ENCODE results near the gene IFITM1. TPM values are rescaled to one million over a fixed set of nuclear protein-coding genes. Genes with fewer than 3 reads are reported as not detected.
A peak's percentile ranks its signal among the peaks of the same experiment; 100 is the strongest.

Gene IFITM1
- polyA plus RNA-seq, 3 donors: 26.0 to 49.5 (median 36.3) TPM

- H3K9ac ChIP-seq (ENCODE audit: insufficient read depth, low read length, poor library complexity, severe bottlenecking): no peak overlapping the region
- H3K27me3 ChIP-seq (ENCODE audit: control insufficient read depth in 2 of 2, insufficient read depth in 2 of 2, low read length in 2 of 2): peaks cover 0 to 6% of the 10 kb centered on the region in 2 donors
- H3K36me3 Mint-ChIP-seq: peaks cover 2 to 6% of the 10 kb centered on the region in 2 donors
- H3K27ac Mint-ChIP-seq: no peak overlapping the region
- no peak for DNase-seq
- no peaks in the 10 kb centered on the region for H3K79me2 ChIP-seq (ENCODE audit: insufficient read depth, low read length)
- H3K4me3 ChIP-seq (replicated peaks in 1 of 3; ENCODE audit: low read depth in 2 of 3, low read length in 3 of 3): no peak overlapping the region
- intact Hi-C loops (cut with micrococcal nuclease): no loop called here
- TF ChIP-seq CTCF (IDR thresholded peaks at IDR 0.05): no peak
- peaks cover 0 to 3% (median 0%) of the 10 kb centered on the region in 7 donors for H3K9me3 Mint-ChIP-seq
- no peaks in the 10 kb centered on the region for H3K9me3 ChIP-seq (replicated peaks in 1 of 2; ENCODE audit: control insufficient read depth in 1 of 2, insufficient read depth in 1 of 2, low read length in 2 of 2)
- WGBS (ENCODE audit: insufficient coverage): 86% methylated on average over 12 of the region's 15 CpGs
- no peak overlapping the region for H3K27ac ChIP-seq (ENCODE audit: low read depth in 1 of 2, low read length in 2 of 2)
- no peak overlapping the region for H3K4me3 Mint-ChIP-seq
- H3K4me2 ChIP-seq (replicated peaks; ENCODE audit: extremely low read depth, low read length, poor library complexity, severe bottlenecking): no peak overlapping the region
- H3K27me3 Mint-ChIP-seq (ENCODE audit: low read depth in 3 of 3): peaks cover 23 to 61% (median 26%) of the 10 kb centered on the region in 3 donors
- H2AFZ ChIP-seq (ENCODE audit: insufficient read depth, low read depth, low read length, poor library complexity, severe bottlenecking): no peak overlapping the region
- H3K4me1 Mint-ChIP-seq: peaks cover 13% of the 10 kb centered on the region
- peaks cover 12 to 13% of the 10 kb centered on the region in 2 donors for H3K4me1 ChIP-seq (ENCODE audit: control insufficient read depth in 1 of 2, insufficient read depth in 2 of 2, low read length in 2 of 2)
- no peaks in the 10 kb centered on the region for H3K36me3 ChIP-seq (replicated peaks in 1 of 2; ENCODE audit: control insufficient read depth in 1 of 2, insufficient read depth in 2 of 2, low read length in 2 of 2)
- no peaks in the 10 kb centered on the region for H4K20me1 ChIP-seq (ENCODE audit: insufficient read depth, low read length)
Observed at GRCh38 chr11:298406-299065, 15.3 kb upstream of the IFITM1 start.

- Mint-ChIP-seq H3K4me3 (peak within 1 kb of the TSS in 1 of 2 donors; percentile 59), H3K27me3 (ENCODE audit: low read depth in 3 of 3) (peaks cover 26 to 61% (median 28%) of the 10 kb centered on the region in 3 donors), H3K27ac (peak within 1 kb of the TSS in 1 of 7 donors; percentile 28), H3K4me1 (peaks cover 16% of the 10 kb centered on the region), H3K36me3 (peaks cover 0 to 3% of the 10 kb centered on the region in 2 donors), H3K9me3 (peaks cover 0 to 3% (median 0%) of the 10 kb centered on the region in 7 donors)
- Histone ChIP-seq H2AFZ (ENCODE audit: insufficient read depth, low read depth, low read length, poor library complexity, severe bottlenecking) (no peak within 1 kb of the TSS), H3K9me3 (replicated peaks in 1 of 2; ENCODE audit: control insufficient read depth in 1 of 2, insufficient read depth in 1 of 2, low read length in 2 of 2) (no peaks in the 10 kb centered on the region), H3K4me2 (replicated peaks; ENCODE audit: extremely low read depth, low read length, poor library complexity, severe bottlenecking) (no peak within 1 kb of the TSS), H3K4me3 (replicated peaks in 1 of 3; ENCODE audit: low read depth in 2 of 3, low read length in 3 of 3) (no peak within 1 kb of the TSS), H3K79me2 (ENCODE audit: insufficient read depth, low read length) (no peaks in the 10 kb centered on the region), H4K20me1 (ENCODE audit: insufficient read depth, low read length) (no peaks in the 10 kb centered on the region), H3K36me3 (replicated peaks in 1 of 2; ENCODE audit: control insufficient read depth in 1 of 2, insufficient read depth in 2 of 2, low read length in 2 of 2) (no peaks in the 10 kb centered on the region), H3K27ac (ENCODE audit: low read depth in 1 of 2, low read length in 2 of 2) (no peak within 1 kb of the TSS), H3K9ac (ENCODE audit: insufficient read depth, low read length, poor library complexity, severe bottlenecking) (no peak within 1 kb of the TSS), H3K27me3 (ENCODE audit: control insufficient read depth in 2 of 2, insufficient read depth in 2 of 2, low read length in 2 of 2) (peaks cover 0 to 6% of the 10 kb centered on the region in 2 donors), H3K4me1 (ENCODE audit: control insufficient read depth in 1 of 2, insufficient read depth in 2 of 2, low read length in 2 of 2) (peaks cover 12 to 13% of the 10 kb centered on the region in 2 donors)
- TF ChIP-seq CTCF (IDR thresholded peaks at IDR 0.05): no peak
- WGBS (ENCODE audit: insufficient coverage): 74% methylated on average over 24 of the region's 40 CpGs
- DNase-seq: no peak
- intact Hi-C loops (cut with micrococcal nuclease): no loop called here
Observed at GRCh38 chr11:299081-299891, 14.6 kb upstream of the IFITM1 start, which contains the start of gene IFITM5. Gene IFITM5 (minus strand): TSS chr11:299526. CDS start chr11:299490, 36 bp downstream.
